IPS DF 19.7 (cell line): ENCODE data around the gene CNPY2.
"Not testable (repeated sequence)": the region's sequence is repeated elsewhere in the genome, so short reads cannot be mapped to it uniquely, and the experiment has no call there.

Source experiments
- DNase-seq: peaks from one replicate; pipeline ENCODE4 v3.0.0-alpha.2; 2013; ENCODE audit warnings: low read depth, low spot score

CNPY2 gene

GRCh38 chr12:56315622-56316473 lies at the start of gene CNPY2:
Gene CNPY2, minus strand, starts transcription at chr12:56315988. Its CDS starts 771 bp downstream, at chr12:56315217.
- DNase-seq = peak; percentile 97

DNA sequence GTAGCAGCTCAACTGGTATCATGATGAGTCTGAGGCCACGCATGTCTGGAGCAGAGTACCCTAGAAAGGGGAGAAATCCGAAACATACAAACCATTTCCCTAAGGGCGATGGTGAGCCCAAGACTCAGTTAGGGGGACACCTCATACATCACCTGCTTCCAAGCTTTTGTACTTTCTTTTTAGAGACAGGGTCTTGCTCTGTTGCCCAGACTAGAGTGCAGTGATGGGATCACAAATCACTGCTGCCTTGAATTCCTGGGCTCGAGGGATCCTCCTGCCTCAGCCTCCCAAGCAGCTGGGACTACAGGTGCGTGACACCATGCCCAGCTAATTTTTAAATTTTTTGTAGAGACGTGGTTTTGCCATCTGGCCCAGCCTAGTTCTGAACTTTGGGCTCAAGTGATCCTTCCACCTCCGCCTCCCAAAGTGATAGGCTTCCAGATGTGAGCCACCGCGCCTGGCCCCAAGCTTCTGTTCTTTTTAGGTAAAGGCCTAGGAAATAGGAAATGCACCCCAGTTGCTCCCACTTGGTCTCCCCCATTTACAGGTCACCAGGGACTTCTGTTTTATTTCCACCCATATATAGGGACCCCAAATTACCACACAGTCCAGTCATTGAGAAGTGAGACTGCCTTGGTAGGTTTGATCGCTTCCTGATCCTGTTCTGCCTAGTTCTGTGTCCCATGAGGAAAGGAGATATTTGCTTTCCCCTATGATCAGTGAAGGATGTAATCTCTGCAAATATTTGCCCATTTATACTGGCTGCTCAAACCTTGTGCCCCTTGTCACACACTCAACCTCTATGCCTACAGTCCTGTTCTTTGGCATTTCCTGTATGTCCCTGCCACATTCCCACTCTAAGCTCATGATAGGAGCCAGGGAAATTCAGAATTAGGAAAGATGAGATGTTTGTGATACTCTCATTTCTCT lies 46.6 kb upstream of the CNPY2 start, which contains the start of gene APOF:
APOF (minus strand) TSS at position 728 of the 930 bp plus-strand sequence; CDS start at position 616, 112 bp downstream.
- DNase-seq = no peak

DNA sequence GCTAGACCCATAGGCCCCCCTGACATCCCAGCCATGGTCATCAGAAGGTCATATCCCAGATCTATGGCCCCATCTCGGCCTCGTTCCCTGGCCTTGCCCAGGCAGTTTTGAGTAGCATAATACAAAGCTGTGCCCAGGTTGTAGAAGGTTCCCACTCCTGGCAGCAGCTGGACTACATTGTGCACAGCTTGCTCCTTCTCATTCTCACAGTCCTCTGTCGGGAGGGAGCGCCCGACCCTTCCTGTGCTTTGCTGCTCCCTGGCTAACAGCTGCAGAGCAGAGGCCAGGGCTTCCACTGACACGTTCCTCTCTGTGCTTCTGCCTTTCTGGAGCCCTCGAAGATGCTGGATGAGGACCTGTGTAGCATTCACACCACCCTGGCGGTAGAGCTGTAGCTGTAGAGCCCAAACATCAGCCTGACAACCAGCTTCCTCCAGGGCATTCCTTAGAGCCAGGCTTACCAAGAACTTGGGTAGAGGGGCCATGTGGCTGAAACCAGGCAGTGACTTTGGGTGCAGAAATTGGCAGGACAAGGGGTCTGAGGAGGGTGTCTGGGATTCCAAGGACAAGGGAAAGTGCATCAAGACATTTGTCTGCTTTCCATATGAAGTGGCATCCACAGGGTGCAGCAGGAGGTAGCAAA lies 45.8 kb upstream of the CNPY2 start:
- DNase-seq = no peak

DNA sequence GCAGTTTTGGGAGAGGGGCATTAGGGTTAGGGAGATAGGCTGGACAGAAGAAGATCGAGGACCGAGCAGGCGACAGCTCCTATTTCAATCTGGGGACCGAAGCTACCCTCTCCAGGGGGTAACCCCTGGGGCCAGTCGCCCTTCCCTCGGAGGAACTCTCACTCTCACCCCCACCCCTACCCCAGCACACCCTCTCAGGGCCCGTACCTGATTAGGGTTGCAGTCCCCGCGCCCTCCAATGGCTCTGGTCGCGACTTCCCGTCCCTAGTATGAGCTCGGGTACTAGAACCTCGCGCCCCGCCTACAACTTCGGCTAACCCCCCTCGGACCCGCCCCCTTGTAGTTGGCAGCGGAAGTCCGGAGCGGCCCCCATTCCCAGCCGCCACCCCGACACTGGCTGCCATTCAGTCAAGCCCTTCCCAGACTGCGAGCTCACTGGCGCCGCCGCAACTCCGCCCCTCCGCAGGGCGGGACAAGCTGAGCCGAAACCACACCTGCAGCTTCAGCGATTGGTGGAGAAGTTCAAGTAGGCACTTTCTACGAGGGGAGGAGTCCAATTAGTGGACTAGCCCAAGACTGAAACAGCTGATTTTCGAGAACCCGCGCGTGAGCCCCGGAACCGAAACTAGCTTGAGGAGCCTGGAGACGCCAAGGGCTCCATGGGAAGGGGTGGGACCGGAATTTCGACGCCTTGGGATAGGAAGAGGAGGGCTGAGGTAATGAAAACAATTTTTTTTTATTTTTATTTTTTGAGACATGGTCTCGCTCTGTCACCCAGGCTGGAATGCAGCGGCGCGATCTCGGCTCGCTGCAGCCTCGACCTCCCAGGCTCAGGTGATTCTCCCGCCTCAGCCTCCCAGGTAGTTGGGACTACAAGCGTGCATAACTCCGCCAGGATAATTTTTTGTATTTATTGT lies 44.3 kb upstream of the CNPY2 start, which contains the start of gene STAT2:
STAT2 (minus strand) TSS at position 257 of the 917 bp plus-strand sequence. CDS start 3,536 bp downstream, outside the sequence.
- peak; percentile 100 for DNase-seq

- no peak for DNase-seq
Measured at GRCh38 chr12:56358836-56359532, 43.2 kb upstream of the CNPY2 start.

DNA sequence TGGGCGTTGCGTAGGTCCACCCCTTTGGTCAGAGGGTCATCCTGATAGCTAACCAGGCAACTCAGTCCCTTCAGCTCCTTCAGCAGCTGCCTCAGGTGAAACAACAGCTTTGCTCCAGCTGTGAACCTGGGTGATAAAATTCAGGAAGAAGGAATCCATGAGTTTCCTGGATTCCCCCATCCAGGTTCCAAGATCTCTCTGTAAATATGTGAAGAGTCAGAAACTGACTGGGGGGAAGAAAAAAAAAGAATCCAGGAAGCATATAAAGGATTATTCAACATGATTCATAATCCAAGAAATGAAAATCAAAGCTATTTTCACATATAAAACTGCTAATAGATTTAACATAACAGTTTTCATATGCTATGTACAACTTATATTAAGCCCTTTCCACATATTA lies 35.5 kb upstream of the CNPY2 start:
- no peak for DNase-seq

DNA sequence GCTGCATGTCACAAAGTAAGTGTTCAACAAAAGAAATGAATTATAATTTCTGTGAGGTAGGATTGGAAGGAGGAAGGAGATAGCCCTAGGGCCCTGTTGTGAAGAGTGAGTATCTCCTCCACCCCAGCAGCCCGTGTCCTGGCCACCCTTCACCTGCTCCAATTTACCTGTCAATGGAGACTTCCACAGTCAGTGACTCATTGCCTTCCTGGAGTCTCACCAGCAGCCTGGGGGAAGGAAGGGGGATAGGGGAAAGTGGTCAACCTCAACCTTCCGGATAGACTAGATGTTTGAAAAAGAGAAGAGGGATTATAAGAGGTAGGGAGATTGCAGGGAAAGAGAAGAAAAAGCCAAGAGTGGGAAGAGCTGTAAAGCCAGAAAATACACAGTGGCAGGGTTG lies 34.9 kb upstream of the CNPY2 start:
- DNase-seq = no peak

- DNase-seq = no peak
Measured at GRCh38 chr12:56348776-56349175, 33.0 kb upstream of the CNPY2 start.

DNA sequence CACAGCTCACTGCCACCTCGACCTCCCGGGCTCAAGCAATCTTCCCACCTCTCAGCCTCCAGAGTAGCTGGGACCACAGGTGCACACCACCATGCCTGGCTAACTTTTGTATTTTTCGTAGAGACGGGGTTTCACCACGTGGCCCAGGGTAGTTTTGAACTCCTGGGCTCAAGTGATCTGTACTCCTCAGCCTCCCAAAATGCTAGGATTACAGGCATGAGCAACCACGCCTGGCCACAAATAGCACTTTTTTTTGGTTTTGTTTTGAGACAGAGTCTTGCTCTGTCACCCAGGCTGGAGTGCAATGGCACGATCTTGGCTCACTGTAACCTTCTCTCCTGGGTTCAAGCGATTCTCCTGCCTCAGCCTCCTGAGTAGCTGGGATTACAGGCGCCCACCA lies 31.5 kb upstream of the CNPY2 start:
- DNase-seq = not testable (repeated sequence)

GRCh38 chr12:56346675-56347074 lies 30.9 kb upstream of the CNPY2 start:
- DNase-seq = no peak

- DNase-seq = not testable (repeated sequence)
Measured at GRCh38 chr12:56342290-56342689, 26.5 kb upstream of the CNPY2 start.

GRCh38 chr12:56341616-56342015 lies 25.8 kb upstream of the CNPY2 start:
- no peak for DNase-seq

DNA sequence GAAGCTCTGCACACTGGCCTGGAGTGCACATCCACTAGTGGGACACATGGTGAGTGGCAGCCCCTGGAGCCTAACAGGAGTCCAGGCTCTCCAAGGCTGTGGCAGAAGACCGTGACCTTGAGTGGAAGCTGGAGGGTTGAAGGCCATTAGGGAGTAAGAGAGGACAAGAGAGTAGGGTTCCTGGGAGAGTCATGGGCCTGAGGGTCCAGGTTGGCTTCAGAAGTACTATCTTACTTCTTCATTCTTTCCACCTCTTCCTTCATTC lies 23.3 kb upstream of the CNPY2 start:
- no peak for DNase-seq

- peak; percentile 75 for DNase-seq
Measured at GRCh38 chr12:56338308-56339157, 22.7 kb upstream of the CNPY2 start, which contains the start of gene IL23A. Gene IL23A, plus strand, starts transcription at chr12:56338884. Its CDS starts 161 bp downstream, at chr12:56339045.

- DNase-seq = no peak
Measured at GRCh38 chr12:56337753-56338251, 22.0 kb upstream of the CNPY2 start.

DNA sequence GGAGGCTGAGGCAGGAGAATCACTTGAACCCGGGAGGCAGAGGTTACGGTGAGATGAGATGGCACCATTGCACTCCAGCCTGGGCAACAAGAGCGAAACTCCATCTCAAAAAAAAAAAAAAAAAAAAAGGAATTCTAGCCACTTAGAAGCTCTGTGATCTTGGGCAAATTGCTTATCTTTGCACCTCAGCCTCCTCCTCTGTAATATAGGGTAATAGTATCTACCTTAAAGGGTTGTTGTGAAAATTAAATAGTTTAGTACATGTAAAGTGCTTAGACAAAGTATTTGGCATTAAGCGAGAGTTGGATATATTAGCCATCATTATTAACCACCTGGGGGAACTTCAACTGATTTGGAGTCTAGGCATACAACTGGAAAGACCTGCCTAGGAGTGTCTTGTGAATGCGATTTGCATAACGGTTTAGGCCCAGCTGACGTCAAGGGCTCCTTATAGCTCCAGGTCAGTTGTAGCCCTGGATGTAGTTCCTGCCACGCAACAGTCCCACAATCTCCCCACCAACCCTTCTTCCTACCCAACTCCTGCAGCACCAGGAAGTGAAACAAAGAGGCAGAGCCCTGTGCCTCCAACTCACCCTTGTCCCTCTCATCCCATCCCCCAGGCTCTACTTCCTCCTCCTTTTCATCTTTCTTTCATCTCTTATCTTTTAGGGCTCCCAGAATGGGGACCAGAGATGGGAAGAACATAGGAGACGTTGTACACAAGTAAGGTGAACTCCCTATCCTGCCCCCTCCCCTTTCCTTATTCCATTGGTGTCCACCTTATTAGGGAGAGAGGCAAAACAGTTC lies 20.8 kb upstream of the CNPY2 start:
- no peak for DNase-seq

DNA sequence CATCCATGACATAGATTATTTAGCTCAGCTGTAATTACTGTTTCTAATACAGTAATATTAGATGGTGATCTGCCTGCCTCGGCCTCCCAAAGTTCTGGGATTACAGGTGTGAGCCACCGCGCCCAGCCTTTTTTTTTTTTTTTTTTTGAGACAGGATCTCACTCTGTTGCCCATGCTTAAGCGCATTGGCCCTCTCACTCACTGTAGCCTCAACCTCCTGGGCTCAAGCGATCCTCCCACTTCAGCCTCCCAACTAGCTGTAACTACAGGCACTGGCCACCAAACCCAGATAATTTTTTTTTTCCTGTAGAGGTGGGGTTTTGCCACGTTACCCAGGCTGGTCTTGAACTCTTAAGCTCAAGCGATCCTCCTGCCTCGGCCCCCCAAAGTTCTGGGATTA lies 19.7 kb upstream of the CNPY2 start:
- DNase-seq = not testable (repeated sequence)

DNA sequence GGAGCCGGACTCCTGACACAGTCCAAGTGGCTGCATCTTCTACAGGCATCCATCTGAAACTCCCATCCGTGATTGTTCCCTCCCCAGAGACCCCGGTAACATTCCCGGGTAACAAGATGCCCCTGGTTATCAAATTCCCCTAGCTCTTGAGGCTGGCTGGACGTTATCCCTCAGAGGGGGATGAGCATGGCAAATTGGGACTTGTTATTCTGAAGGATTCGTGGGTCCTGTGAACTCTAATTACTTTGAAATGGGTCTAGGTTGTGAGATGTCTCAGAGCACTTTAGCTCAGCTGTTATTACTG lies 18.7 kb upstream of the CNPY2 start:
- no peak for DNase-seq
